Neural cell (in vitro differentiated cells): ENCODE measurements around the gene GDI1.

ENCODE experiments used
- EZH2 ChIP-seq: fragments of 200-600, 300-800 bp; shearing (Covaris generic), sonication (generic); IDR thresholded peaks from 2 replicates; pipeline ENCODE4 v1.6.1; 2014; ENCODE audit warnings: antibody characterized with exemption, low read length, borderline replicate concordance, mild to moderate bottlenecking; ENCODE audit not compliant: insufficient read depth, poor library complexity, severe bottlenecking
- POLR2AphosphoS5 ChIP-seq: IDR thresholded peaks from 2 replicates; pipeline ENCODE4 v1.6.1; 2012
- SMC3 ChIP-seq: fragments of 450-650 bp; conservative IDR thresholded peaks from 2 replicates; pipeline ENCODE4 v1.6.1; 2014; ENCODE audit warnings: antibody characterized with exemption, mild to moderate bottlenecking, moderate library complexity; ENCODE audit not compliant: poor library complexity
- TF ChIP-seq, protein P1 (sequence below): fragments of 450-650 bp; IDR thresholded peaks from 2 replicates; pipeline ENCODE4 v1.5.1; 2014; ENCODE audit warnings: antibody characterized with exemption, mild to moderate bottlenecking, moderate library complexity; ENCODE audit not compliant: poor library complexity, severe bottlenecking

DNA sequence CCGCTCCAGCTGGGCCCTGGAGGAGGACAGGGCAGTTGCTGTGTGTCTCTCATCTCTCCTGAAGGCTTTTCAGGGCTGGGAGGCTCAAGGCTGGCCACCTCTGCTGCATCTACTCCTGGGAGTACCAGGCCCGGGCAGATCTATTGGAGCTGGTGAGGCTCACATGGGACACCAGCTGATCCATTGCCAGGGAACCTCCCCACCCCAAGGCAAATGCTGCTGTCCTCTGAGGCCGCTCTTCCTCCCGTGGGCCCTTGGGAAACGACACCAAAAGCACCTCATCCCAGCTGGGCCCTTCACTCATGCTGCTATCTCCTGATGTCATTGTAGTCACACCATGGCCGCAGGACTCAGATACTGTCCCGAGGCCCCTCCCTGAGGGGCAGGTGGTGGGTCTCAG lies 45.8 kb downstream of the GDI1 start:
- TF ChIP-seq EZH2 (no peak), POLR2AphosphoS5 (no peak), SMC3 (no peak)
- TF ChIP-seq, protein P1, sequence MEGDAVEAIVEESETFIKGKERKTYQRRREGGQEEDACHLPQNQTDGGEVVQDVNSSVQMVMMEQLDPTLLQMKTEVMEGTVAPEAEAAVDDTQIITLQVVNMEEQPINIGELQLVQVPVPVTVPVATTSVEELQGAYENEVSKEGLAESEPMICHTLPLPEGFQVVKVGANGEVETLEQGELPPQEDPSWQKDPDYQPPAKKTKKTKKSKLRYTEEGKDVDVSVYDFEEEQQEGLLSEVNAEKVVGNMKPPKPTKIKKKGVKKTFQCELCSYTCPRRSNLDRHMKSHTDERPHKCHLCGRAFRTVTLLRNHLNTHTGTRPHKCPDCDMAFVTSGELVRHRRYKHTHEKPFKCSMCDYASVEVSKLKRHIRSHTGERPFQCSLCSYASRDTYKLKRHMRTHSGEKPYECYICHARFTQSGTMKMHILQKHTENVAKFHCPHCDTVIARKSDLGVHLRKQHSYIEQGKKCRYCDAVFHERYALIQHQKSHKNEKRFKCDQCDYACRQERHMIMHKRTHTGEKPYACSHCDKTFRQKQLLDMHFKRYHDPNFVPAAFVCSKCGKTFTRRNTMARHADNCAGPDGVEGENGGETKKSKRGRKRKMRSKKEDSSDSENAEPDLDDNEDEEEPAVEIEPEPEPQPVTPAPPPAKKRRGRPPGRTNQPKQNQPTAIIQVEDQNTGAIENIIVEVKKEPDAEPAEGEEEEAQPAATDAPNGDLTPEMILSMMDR = no peak
